ENCODE results near the gene C1QA.
A peak's percentile ranks its signal among the peaks of the same experiment; 100 is the strongest.
"Not testable (repeated sequence)": the region's sequence is repeated elsewhere in the genome, so short reads cannot be mapped to it uniquely, and the experiment has no call there.

The C1QA gene

GRCh38 chr1:22641247-22641646 is 4.8 kb downstream of the C1QA start:
- no peak for DNase-seq (ENCODE audit: low spot score)

- peak; percentile 52 for DNase-seq (ENCODE audit: low spot score)
These were observed 5.6 kb downstream of the C1QA start for GRCh38 chr1:22641906-22642636.

- DNase-seq (ENCODE audit: low spot score): no peak
These were observed 7.0 kb downstream of the C1QA start, which contains the start of gene C1QC for GRCh38 chr1:22643381-22643780. Gene C1QC, plus strand, starts transcription at chr1:22643633. Its CDS starts 391 bp downstream, at chr1:22644024.

- no peak for DNase-seq (ENCODE audit: low spot score)
These were observed 7.5 kb downstream of the C1QA start for GRCh38 chr1:22643928-22644327.

- DNase-seq (ENCODE audit: low spot score): no peak
These were observed 9.5 kb downstream of the C1QA start for GRCh38 chr1:22645931-22646330.

GRCh38 chr1:22646384-22646783 is 10.0 kb downstream of the C1QA start:
- DNase-seq (ENCODE audit: low spot score): no peak

- no peak for DNase-seq (ENCODE audit: low spot score)
These were observed 13.8 kb downstream of the C1QA start for GRCh38 chr1:22650089-22650693.

GRCh38 chr1:22651941-22652856 is 15.8 kb downstream of the C1QA start:
- DNase-seq (ENCODE audit: low spot score): no peak

GRCh38 chr1:22652881-22653316 is 16.5 kb downstream of the C1QA start, which contains the start of gene C1QB:
Gene C1QB, plus strand, starts transcription at chr1:22653236. Its CDS starts 6,227 bp downstream, at chr1:22659463.
- no peak for DNase-seq (ENCODE audit: low spot score)

GRCh38 chr1:22654692-22655091 is 18.3 kb downstream of the C1QA start:
- DNase-seq (ENCODE audit: low spot score): no peak

GRCh38 chr1:22658385-22659163 is 22.1 kb downstream of the C1QA start:
- no peak for DNase-seq (ENCODE audit: low spot score)

- DNase-seq (ENCODE audit: low spot score): no peak
These were observed 24.4 kb downstream of the C1QA start for GRCh38 chr1:22660716-22661241.

GRCh38 chr1:22661880-22662279 is 25.5 kb downstream of the C1QA start:
- DNase-seq (ENCODE audit: low spot score): no peak

GRCh38 chr1:22662318-22662717 is 25.9 kb downstream of the C1QA start:
- no peak for DNase-seq (ENCODE audit: low spot score)

GRCh38 chr1:22662986-22663408 is 26.6 kb downstream of the C1QA start:
- DNase-seq (ENCODE audit: low spot score): no peak

- no peak for DNase-seq (ENCODE audit: low spot score)
These were observed 29.3 kb downstream of the C1QA start for GRCh38 chr1:22665752-22666151.

- DNase-seq (ENCODE audit: low spot score): no peak
These were observed 30.0 kb downstream of the C1QA start for GRCh38 chr1:22666412-22666811.

GRCh38 chr1:22668840-22669239 is 32.4 kb downstream of the C1QA start:
- not testable (repeated sequence) for DNase-seq (ENCODE audit: low spot score)

GRCh38 chr1:22670352-22670975 is 34.0 kb downstream of the C1QA start:
- no peak for DNase-seq (ENCODE audit: low spot score)

- DNase-seq (ENCODE audit: low spot score): no peak
These were observed 35.6 kb downstream of the C1QA start for GRCh38 chr1:22671999-22672398.
